ENCODE measurements around the gene ALG11.
"Not testable (repeated sequence)": the region's sequence is repeated elsewhere in the genome, so short reads cannot be mapped to it uniquely, and the experiment has no call there.

The ALG11 gene

DNA sequence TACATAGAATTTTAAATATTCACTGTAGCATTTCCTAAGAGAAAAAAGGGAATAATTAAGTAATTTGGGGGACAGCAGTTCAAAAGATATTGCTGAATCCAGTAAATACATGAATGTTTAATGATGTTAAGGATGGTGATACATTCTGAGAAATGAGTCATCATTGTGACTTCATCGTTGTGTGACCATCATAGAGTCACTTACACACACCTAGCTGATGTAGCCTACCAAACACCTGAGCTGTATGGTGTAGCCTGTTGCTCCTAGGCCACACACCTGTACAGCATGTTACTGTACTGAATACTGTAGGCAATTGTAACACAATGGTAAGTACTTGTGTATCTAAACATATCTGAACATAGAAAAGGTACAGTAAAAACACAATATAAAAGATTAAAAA is 35.8 kb upstream of the ALG11 start:
- TF ChIP-seq CTCF (IDR thresholded peaks at IDR 0.05; ENCODE audit: low read depth, low read length, missing control alignments) = no peak
- no peak for DNase-seq (ENCODE audit: extremely low read depth, low read depth)
- no peak overlapping the region for H3K4me3 ChIP-seq (replicated peaks; ENCODE audit: low read depth, low read length)

DNA sequence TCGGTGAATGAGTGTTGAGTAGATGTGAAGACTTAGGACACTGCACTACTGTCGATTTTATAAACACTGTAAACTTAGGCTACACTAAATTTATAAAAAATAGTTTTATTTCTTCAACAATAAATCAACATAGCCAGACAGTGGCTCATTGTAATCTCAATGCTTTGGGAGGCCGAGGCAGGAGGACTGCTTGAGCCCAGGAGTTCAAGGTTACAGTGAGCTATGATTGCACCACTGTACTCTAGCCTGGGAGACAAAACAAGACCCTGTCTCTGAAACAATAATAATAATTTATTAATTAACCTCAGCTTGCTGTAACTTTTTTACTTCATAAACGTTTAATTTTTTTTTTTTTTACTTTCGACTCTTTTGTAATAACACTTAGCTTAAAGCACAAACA is 35.3 kb upstream of the ALG11 start:
- TF ChIP-seq CTCF (IDR thresholded peaks at IDR 0.05; ENCODE audit: low read depth, low read length, missing control alignments) = no peak
- H3K4me3 ChIP-seq (replicated peaks; ENCODE audit: low read depth, low read length) = no peak overlapping the region
- DNase-seq (ENCODE audit: extremely low read depth, low read depth) = no peak

DNA sequence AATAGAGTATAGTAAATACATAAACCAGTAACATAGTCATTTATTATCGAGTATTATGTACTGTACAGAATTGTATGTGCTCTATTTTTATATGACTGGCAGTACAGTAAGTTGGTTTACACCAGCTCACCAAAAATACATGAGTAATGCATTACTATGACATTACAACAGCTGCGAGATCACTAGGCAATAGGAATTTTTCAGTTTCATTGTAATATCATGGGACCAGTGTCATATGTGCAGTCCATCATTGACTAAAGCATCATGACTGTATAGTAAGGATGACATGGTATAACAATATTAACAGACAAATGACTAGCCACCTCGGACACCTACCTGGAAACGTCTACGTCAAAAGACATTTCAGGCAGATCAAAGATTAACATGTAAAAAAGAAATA is 34.6 kb upstream of the ALG11 start:
- no peak for TF ChIP-seq CTCF (IDR thresholded peaks at IDR 0.05; ENCODE audit: low read depth, low read length, missing control alignments)
- no peak overlapping the region for H3K4me3 ChIP-seq (replicated peaks; ENCODE audit: low read depth, low read length)
- DNase-seq (ENCODE audit: extremely low read depth, low read depth) = no peak

DNA sequence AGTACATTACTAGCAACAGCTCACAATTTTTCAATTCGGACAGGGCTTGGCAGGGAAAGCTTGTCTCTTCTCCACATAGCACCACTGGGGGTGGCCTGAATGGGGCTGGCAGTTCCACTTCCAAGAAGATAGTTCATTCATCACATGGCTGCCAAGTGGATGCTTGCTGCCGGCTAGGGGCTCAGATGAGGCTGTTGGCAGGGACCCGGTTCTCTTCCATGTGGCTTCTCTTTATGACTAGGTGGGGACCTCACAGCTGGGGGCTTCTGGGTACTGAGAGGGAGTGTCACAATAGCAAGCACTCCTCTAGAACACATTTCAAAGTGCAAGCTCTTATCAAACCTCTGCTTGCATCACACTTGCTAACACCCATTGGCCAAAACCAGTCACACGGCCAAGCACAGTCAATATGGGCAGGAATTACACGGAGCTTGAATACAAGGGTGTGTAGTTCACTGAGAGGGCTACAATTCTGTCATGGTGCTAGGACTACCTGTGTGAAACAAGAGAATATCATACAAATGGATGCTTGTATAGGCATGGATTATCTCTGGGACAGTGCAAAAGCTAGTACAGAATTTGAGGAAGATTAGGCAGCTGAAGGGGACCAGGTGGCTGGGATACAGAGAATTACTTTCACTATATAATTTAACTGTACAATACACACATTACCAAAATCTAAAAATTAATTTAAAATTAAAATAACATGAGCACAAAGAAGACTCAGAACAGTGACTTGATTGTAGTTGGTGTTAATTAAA is 33.2 kb upstream of the ALG11 start:
- DNase-seq (ENCODE audit: extremely low read depth, low read depth) = no peak
- TF ChIP-seq CTCF (IDR thresholded peaks at IDR 0.05; ENCODE audit: low read depth, low read length, missing control alignments) = no peak
- H3K4me3 ChIP-seq (replicated peaks; ENCODE audit: low read depth, low read length) = no peak overlapping the region

GRCh38 chr13:51980908-51981307 is 31.3 kb upstream of the ALG11 start:
- no peak overlapping the region for H3K4me3 ChIP-seq (replicated peaks; ENCODE audit: low read depth, low read length)
- no peak for TF ChIP-seq CTCF (IDR thresholded peaks at IDR 0.05; ENCODE audit: low read depth, low read length, missing control alignments)
- DNase-seq (ENCODE audit: extremely low read depth, low read depth) = no peak

GRCh38 chr13:51981355-51981754 is 30.8 kb upstream of the ALG11 start:
- H3K4me3 ChIP-seq (replicated peaks; ENCODE audit: low read depth, low read length) = no peak overlapping the region
- no peak for DNase-seq (ENCODE audit: extremely low read depth, low read depth)
- TF ChIP-seq CTCF (IDR thresholded peaks at IDR 0.05; ENCODE audit: low read depth, low read length, missing control alignments) = no peak

DNA sequence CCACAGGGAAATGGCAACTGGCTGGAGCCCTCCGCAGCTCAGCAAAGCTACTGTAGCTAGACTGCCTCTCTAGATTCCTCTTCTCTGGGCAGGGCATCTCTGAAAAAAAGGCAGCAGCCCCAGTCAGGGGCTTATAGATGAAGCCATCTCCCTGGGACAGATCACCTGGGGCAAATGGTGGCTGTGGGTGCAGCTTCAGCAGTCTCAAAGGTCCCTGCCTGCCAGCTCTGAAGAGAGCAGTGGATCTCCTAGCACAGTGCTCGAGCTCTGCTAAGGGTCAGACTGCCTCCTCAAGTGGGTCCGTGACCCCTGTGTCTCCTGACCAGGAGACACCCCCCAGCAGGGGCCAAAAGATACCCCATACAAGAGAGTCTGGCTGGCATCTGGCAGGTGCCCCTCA is 28.9 kb upstream of the ALG11 start:
- not testable (repeated sequence) for H3K4me3 ChIP-seq (replicated peaks; ENCODE audit: low read depth, low read length); DNase-seq (ENCODE audit: extremely low read depth, low read depth)

GRCh38 chr13:51984904-51985303 is 27.3 kb upstream of the ALG11 start:
- not testable (repeated sequence) for H3K4me3 ChIP-seq (replicated peaks; ENCODE audit: low read depth, low read length); DNase-seq (ENCODE audit: extremely low read depth, low read depth)

Data from HFF-Myc (cell line).